ENCODE measurements around the gene PAGE3.

Gene PAGE3, protein sequence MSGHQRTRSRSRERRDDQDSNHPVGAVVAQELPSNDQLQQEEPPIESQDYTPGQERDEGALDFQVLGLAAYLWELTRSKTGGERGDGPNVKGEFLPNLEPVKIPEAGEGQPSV

DNA sequence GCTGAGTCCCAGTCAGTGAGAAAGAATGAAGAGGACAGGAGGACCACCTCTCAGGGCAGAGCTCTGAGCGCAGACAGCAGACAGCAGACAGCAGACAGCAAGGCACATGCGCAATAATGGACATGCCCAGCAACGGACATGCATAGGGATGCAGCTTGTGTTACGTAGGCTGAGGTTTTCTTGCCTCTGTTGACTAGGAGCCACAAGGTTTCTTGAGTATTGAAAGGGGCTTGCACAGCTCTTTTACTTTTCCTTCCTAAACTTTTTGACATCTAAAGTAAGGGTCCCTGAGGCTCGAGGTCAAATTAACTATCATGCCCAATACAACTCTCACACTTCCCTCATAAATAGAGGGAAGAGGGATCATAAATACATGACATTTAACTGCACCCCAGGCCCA is at the start of gene PAGE3:
PAGE3 (minus strand) TSS at position 101 of the 400 bp plus-strand sequence. CDS start 1,013 bp downstream, outside the sequence.
- no peak for DNase-seq

DNA sequence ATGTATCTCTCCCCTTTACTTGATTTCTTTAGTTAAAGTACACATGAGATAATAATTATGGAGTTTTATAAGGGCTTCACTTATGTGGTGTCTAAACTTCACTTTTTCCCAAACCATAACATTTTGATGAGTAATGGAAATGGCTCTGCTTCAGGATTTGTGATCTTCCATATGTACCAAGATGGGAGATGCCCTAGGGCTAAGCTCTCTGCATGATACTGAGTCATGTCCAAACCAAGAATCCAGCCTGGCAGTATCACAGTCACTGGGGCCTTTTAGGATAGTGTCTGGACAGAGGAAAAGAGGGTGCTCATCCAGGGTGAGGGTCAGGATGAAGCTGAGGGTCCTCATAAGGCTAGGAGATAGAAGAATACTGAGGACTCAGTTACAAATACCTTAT is 47.9 kb upstream of the PAGE3 start:
- DNase-seq = no peak

DNA sequence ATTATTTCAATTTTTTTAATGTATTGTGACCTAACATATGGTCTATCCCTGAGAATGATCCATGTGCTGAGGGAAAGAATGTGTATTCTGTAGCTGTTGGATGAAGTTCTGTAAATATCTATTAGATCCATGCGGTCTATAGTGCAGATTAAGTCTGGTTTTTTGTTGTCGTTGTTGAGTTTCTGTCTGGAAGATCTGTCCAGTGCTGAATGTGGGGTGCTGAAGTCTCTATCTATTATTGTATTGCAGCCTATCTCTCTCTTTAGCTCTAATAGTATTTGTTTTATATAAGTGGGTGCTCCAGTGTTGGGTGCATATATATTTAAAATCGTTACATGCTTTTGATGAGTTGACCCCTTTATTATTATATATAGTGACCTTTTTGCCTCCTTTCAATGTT is 26.2 kb upstream of the PAGE3 start:
- DNase-seq = no peak

DNA sequence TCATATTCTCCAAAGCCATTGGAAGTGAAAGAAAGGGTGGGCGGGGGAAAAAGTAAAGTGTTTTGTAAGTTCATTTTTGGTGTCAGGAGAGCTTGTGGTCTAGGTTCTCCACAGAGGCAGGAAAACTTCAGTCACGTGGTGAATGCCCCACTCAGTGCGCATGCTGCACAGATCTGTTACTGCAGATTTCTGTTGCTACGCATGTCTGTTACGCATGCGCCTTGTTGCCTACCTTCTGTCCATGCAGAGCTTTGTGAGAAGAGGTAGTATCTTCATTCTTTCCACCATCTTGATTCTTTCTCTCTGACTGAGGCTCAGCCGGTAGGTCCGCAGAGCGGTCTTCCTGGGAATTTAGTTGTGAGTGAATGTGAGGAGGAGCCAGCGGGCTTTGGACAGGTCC is 15.1 kb upstream of the PAGE3 start:
- no peak for DNase-seq

DNA sequence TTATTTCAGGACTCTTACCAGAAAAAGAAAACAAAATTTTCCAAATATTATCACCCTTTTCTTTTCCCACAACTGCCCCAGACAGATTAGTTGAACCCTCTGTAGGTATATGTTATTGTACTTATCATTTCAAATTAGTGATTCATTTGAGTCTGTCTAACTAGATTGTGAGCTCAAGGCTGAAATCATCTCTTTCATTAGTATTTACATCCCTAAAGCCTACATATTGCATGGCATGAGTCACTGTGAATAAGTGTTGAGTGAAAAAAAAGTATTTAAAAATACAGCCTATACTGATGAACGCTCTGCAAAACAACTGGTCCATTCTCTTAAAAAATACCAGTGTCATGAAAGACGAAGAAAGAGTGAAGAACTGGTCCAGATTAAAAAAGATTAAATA is 3.9 kb downstream of the PAGE3 start:
- DNase-seq = no peak

DNA sequence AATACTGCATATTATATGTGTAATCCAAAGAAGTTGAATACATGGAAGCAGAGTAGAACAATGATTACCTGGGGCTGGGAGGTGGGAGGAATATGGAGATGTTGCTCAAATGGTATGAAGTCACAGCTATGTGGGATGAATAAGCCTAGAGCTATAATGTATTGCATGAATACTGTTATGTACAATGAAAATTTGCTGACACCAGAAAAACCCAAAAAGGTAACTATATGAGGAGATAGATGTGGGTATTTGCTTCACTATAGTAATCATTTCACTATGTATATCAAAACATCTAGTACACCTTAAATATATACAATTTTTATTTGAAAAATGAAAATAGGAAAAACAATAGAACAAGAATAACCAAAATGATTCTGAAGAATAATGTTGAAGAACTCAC is 11.2 kb downstream of the PAGE3 start:
- DNase-seq = no peak

DNA sequence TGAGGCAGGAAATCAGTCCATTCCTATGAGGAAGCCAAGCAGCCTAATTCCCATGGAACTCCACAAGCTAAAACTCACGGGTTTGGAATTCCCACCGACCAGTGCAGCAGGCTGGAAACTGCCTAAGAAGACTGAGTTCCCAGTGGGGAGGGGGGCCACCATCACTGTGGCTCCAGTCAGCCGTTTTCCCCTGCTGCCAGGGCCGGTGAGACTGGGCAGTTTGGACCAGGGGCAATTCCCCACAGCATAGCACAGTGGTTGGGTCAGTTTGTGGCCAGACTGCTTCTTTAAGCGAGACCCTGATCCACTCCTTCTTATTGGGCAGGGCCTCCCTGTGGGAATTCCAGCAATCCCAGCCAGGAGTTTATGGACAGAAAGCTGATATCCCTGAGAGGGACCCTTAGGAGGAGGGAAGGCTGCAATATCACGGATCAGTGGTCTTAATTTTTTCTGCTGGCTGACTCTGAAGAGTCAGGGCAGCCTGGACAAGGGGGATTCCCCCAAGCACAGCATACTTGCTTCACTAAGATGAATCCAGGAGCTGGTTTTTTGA is 23.9 kb downstream of the PAGE3 start:
- no peak for DNase-seq

DNA sequence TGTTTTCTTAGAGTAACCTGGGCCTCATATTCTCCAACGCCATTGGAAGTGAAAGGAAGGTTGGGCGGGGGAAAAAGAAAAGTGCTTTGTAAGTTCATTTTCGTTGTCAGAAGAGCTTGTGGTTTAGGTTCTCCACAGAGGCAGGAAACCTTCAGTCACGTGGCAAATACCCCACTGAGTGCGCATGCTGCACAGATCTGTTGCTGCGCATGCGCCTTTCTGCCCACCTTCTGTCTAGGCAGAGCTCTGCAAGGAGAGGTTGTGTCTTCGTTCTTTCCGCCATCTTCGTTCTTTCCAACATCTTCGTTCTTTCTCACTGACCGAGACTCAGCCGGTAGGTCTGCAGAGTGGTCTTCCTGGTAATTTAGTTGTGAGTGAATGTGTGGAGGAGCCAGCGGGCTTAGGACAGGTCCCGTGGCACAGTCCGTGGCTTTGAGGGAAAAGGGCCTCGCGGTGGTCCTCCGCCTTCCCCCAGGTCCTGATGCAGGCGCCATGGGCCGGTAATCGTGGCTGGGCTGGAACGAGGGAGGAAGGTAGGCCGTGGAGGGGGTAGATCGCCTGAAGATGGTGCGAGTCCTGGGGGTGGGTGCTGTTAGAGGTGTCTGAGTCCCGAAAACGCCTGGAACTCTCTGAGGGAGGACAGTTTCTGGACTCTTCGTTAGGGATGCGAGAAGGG is 44.5 kb downstream of the PAGE3 start, which contains the start of gene PAGE5:
PAGE5 (plus strand) TSS at position 228 of the 676 bp plus-strand sequence. CDS start 1,037 bp downstream, outside the sequence.
- DNase-seq = no peak

DNA sequence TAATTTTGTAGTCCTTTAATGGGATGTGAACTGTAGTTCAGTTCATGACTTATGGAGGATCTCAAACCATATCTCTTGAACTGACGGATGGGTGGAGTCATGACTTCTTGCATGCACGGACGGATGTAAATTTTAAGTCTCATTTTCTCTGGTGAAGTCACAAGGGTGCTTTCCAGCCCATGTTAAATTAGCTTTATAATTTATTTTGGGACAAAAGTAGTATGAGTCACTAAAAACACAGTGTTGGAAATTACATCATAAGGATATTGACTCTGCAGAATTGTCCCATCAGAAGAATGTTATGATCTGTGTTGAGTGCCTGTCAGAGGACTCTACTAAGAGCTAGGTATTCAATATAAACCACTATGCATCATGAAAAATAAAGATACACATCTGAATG is 51.3 kb downstream of the PAGE3 start:
- no peak for DNase-seq

DNA sequence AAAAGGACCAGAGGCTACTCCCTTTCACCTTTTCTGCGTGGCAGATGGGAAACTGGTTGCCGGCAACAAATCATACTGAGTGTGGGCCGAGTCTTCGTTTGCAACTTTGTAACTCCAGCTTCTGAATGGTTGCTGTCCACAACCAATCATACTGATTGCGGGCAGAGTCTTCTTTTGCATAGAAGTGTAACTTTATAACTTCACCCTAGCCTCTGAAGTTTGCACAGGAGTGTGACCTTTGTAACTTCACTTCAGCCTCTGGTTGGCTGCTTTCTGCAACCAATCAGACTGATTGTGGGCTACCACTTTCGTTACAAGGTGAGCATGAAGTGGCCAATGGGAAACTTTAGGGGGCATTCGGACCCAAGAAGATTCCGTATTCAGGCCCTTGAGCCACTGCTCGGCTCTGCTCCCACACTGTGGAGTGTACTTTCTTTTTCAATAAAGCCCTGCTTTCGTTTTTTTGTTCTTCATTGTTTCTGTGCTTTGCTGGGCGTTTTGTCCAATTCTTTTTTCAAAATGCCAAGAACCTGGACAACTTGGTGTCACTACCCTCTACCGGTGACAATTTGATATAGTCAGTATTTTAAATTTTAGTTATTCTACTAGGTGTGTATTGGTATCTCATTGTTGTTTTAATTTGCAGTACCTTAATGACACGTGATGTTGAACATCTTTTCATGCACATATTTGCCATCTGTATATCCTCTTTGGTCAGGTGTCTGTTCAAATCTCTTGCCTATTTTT is 53.6 kb downstream of the PAGE3 start:
- no peak for DNase-seq
